Measurements from ENCODE around the gene HCN2. TPM values are rescaled to one million over a fixed set of nuclear protein-coding genes. Genes with fewer than 3 reads are reported as not detected.

HCN2 gene
- total RNA-seq, 4 donors from 2014 or later: 0.19 to 0.50 (median 0.41) TPM

DNA sequence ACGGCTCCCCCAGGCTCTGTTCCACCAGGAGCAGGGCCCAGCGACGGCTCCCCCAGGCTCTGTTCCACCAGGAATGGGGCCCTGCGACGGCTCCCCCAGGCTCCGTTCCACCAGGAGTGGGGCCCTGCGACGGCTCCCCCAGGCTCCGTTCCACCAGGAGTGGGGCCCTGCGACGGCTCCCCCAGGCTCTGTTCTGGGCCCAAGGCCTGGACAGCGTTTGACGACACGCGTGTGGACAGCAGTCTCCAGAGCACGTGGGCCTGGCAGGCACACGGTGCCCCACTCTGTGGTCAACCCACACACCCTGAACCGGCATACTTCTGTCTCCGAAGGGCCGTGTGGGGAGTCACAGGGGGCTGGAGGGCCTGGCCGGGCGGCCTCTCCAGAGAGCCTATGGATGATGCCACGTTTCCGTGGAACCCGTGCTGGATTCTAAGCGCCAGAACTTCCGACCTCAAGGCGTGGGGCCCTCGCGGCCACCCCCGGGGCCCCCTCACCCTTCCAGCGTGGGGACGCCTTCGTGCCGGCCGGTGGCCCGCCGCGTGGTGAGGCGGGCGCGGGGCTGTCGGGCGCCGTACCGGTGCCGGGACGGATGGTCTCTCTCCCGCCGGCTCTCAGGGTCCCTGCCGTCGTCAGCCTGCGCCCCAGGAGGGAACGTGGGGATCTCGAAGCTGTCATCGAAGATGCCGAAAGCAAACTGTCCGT lies 61.6 kb downstream of the HCN2 start:
- H3K27me3 ChIP-seq: no peaks in the 10 kb centered on the region
- intact Hi-C loops (cut with DNase I): no loop called here
- no peak for DNase-seq (ENCODE audit: extremely low spot score)
- peaks cover 62 to 87% (median 83%) of the 10 kb centered on the region in 4 donors for H3K36me3 ChIP-seq
- H3K9me3 ChIP-seq: no peaks in the 10 kb centered on the region
- peaks cover 0 to 30% (median 8%) of the 10 kb centered on the region in 4 donors for H3K4me1 ChIP-seq
- TF ChIP-seq POLR2AphosphoS5 (IDR thresholded peaks at IDR 0.05) (no peak), POLR2A (IDR thresholded peaks at IDR 0.05; ENCODE audit: low read depth) (no peak), EP300 (IDR thresholded peaks at IDR 0.05) (no peak)
- TF ChIP-seq, protein P1, sequence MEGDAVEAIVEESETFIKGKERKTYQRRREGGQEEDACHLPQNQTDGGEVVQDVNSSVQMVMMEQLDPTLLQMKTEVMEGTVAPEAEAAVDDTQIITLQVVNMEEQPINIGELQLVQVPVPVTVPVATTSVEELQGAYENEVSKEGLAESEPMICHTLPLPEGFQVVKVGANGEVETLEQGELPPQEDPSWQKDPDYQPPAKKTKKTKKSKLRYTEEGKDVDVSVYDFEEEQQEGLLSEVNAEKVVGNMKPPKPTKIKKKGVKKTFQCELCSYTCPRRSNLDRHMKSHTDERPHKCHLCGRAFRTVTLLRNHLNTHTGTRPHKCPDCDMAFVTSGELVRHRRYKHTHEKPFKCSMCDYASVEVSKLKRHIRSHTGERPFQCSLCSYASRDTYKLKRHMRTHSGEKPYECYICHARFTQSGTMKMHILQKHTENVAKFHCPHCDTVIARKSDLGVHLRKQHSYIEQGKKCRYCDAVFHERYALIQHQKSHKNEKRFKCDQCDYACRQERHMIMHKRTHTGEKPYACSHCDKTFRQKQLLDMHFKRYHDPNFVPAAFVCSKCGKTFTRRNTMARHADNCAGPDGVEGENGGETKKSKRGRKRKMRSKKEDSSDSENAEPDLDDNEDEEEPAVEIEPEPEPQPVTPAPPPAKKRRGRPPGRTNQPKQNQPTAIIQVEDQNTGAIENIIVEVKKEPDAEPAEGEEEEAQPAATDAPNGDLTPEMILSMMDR (IDR thresholded peaks at IDR 0.05): no peak
- H3K4me3 ChIP-seq: no peak overlapping the region
- WGBS: 92% methylated on average over 23 of the region's 58 CpGs
- no peak overlapping the region for H3K27ac ChIP-seq (replicated peaks in 1 of 4)

DNA sequence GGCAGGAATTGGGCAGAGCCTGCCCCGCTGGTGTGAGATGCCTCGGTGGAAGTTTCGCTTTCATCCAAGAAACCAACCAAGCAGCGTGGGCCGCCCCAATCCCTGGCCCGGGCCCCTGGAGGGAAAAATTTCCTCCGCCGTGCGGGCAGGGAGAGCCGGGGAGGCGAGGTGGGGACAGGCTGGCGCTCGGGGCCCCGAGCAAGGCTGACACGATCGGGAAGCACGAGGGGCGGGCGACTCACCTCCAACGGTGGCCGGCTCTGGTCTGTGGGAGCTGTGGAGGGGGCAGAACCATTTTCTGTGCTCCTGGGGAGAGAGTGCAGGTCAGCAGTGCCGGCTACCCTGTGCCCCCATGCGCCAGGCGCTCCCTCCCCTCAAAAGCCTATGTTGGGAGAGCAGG lies 62.3 kb downstream of the HCN2 start:
- TF ChIP-seq POLR2AphosphoS5 (IDR thresholded peaks at IDR 0.05) (no peak), EP300 (IDR thresholded peaks at IDR 0.05) (no peak), POLR2A (IDR thresholded peaks at IDR 0.05; ENCODE audit: low read depth) (no peak)
- TF ChIP-seq, protein P1 (IDR thresholded peaks at IDR 0.05): no peak
- intact Hi-C loops (cut with DNase I): no loop called here
- H3K4me3 ChIP-seq: no peak overlapping the region
- WGBS: 88% methylated on average over 24 of the region's 24 CpGs
- no peaks in the 10 kb centered on the region for H3K27me3 ChIP-seq
- H3K36me3 ChIP-seq: peaks cover 54 to 80% (median 76%) of the 10 kb centered on the region in 4 donors
- peaks cover 5 to 37% (median 15%) of the 10 kb centered on the region in 4 donors for H3K4me1 ChIP-seq
- H3K27ac ChIP-seq (replicated peaks in 1 of 4): no peak overlapping the region
- H3K9me3 ChIP-seq: no peaks in the 10 kb centered on the region
- DNase-seq (ENCODE audit: extremely low spot score): no peak

- Histone ChIP-seq H3K27ac (replicated peaks in 1 of 4) (no peak overlapping the region), H3K36me3 (peaks cover 47 to 78% (median 69%) of the 10 kb centered on the region in 4 donors), H3K4me1 (peaks cover 12 to 44% (median 23%) of the 10 kb centered on the region in 4 donors), H3K9me3 (no peaks in the 10 kb centered on the region), H3K27me3 (no peaks in the 10 kb centered on the region), H3K4me3 (no peak overlapping the region)
- no peak for TF ChIP-seq POLR2AphosphoS5 (IDR thresholded peaks at IDR 0.05)
- no peak for TF ChIP-seq POLR2A (IDR thresholded peaks at IDR 0.05; ENCODE audit: low read depth)
- TF ChIP-seq EP300 (IDR thresholded peaks at IDR 0.05): no peak
- intact Hi-C loops (cut with DNase I): no loop called here
- 91% methylated on average over 41 of the region's 54 CpGs for WGBS
- no peak for DNase-seq (ENCODE audit: extremely low spot score)
These were observed 63.0 kb downstream of the HCN2 start for GRCh38 chr19:652467-653389.

DNA sequence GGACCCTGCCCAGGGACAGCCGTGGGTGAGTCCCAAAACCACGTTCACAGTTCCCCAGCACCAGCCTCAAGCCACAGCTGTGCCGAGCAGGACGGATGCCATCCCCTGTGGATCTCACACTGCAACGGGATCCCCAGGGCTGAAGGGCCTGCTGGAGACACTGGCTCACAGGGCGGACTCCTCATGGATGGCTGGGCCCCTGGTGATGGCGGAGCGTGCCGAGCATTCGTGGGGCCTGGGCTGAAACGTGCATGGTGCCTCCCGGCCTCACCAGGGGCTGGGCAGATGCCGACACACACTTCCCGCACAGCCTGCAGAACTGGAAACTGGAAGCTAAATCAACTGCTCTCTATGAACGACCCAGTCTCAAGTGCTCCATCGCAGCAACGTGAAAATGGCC lies 63.7 kb downstream of the HCN2 start:
- TF ChIP-seq POLR2AphosphoS5 (IDR thresholded peaks at IDR 0.05) (no peak), POLR2A (IDR thresholded peaks at IDR 0.05; ENCODE audit: low read depth) (no peak), EP300 (IDR thresholded peaks at IDR 0.05) (no peak)
- TF ChIP-seq, protein P1 (IDR thresholded peaks at IDR 0.05): no peak
- intact Hi-C loops (cut with DNase I): no loop called here
- peaks cover 19 to 51% (median 30%) of the 10 kb centered on the region in 4 donors for H3K4me1 ChIP-seq

DNA sequence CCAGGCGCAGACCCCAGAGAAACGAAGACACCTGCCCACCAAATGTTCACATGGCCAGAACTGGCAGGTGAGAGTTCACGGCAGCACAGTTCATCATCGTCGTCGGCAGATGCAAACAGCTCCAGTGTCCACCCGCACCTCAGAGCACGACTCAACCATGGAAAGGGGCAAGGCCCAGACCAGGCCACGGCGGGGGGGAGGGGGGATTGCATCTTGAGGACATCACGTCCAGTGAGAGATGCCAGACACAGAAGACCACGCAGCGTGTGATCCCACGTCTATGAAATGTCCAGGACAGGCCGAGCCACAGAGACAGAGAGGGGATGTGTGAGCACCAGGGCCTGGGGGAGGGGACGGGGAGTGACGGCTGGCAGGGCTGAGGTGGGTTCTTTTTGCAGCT lies 66.0 kb downstream of the HCN2 start:
- 70% methylated on average over 15 of the region's 17 CpGs for WGBS
- peaks cover 41 to 74% (median 52%) of the 10 kb centered on the region in 4 donors for H3K4me1 ChIP-seq

More for the DNA sequence above, 63.7 kb downstream of the HCN2 start:
- no peak overlapping the region for H3K4me3 ChIP-seq
- H3K27ac ChIP-seq (replicated peaks in 1 of 4): no peak overlapping the region
- no peaks in the 10 kb centered on the region for H3K9me3 ChIP-seq
- 87% methylated on average over 5 of the region's 17 CpGs for WGBS
- H3K27me3 ChIP-seq: no peaks in the 10 kb centered on the region
- no peak for DNase-seq (ENCODE audit: extremely low spot score)
- H3K36me3 ChIP-seq: peaks cover 40 to 78% (median 65%) of the 10 kb centered on the region in 4 donors

More for the DNA sequence above, 66.0 kb downstream of the HCN2 start:
- Histone ChIP-seq H3K9me3 (no peaks in the 10 kb centered on the region), H3K4me3 (no peak overlapping the region), H3K36me3 (peaks cover 27 to 59% (median 47%) of the 10 kb centered on the region in 4 donors), H3K27me3 (no peaks in the 10 kb centered on the region), H3K27ac (replicated peaks in 1 of 4) (no peak overlapping the region)
- no peak for TF ChIP-seq EP300 (IDR thresholded peaks at IDR 0.05)
- no peak for TF ChIP-seq POLR2AphosphoS5 (IDR thresholded peaks at IDR 0.05)
- TF ChIP-seq, protein P1 (IDR thresholded peaks at IDR 0.05): no peak
- TF ChIP-seq POLR2A (IDR thresholded peaks at IDR 0.05; ENCODE audit: low read depth): no peak
- DNase-seq (ENCODE audit: extremely low spot score): no peak
- intact Hi-C loops (cut with DNase I): no loop called here
